ENCODE results near the gene PLD3.
A peak's percentile ranks its signal among the peaks of the same experiment; 100 is the strongest.

Gene PLD3

GRCh38 chr19:40420451-40420765 is 71.9 kb downstream of the PLD3 start:
- H3K4me1 Mint-ChIP-seq, result peaks cover 30% of the 10 kb centered on the region

GRCh38 chr19:40420766-40421765 is 72.6 kb downstream of the PLD3 start:
- peaks cover 6% of the 10 kb centered on the region for H3K36me3 Mint-ChIP-seq
- H3K27me3 Mint-ChIP-seq, result no peaks in the 10 kb centered on the region
- H3K27ac Mint-ChIP-seq, result peak overlapping the region; percentile 86
- H3K4me3 Mint-ChIP-seq, result peak overlapping the region; percentile 98
- H3K9me3 Mint-ChIP-seq, result no peaks in the 10 kb centered on the region
- H3K4me1 Mint-ChIP-seq, result peaks cover 33% of the 10 kb centered on the region

More at GRCh38 chr19:40420451-40420765, 71.9 kb downstream of the PLD3 start:
- H3K36me3 Mint-ChIP-seq, result peaks cover 6% of the 10 kb centered on the region
- peak overlapping the region; percentile 65 for H3K27ac Mint-ChIP-seq
- peak overlapping the region; percentile 98 for H3K4me3 Mint-ChIP-seq
- H3K9me3 Mint-ChIP-seq, result no peaks in the 10 kb centered on the region
- no peaks in the 10 kb centered on the region for H3K27me3 Mint-ChIP-seq

GRCh38 chr19:40421993-40422747 is 73.7 kb downstream of the PLD3 start:
- peaks cover 6% of the 10 kb centered on the region for H3K36me3 Mint-ChIP-seq
- H3K27me3 Mint-ChIP-seq, result no peaks in the 10 kb centered on the region
- H3K4me1 Mint-ChIP-seq, result peaks cover 32% of the 10 kb centered on the region
- H3K9me3 Mint-ChIP-seq, result no peaks in the 10 kb centered on the region
- H3K27ac Mint-ChIP-seq, result peak overlapping the region; percentile 56
- H3K4me3 Mint-ChIP-seq, result peak overlapping the region; percentile 98

GRCh38 chr19:40422748-40423566 is 74.5 kb downstream of the PLD3 start:
- no peaks in the 10 kb centered on the region for H3K27me3 Mint-ChIP-seq
- peak overlapping the region; percentile 56 for H3K27ac Mint-ChIP-seq
- no peaks in the 10 kb centered on the region for H3K9me3 Mint-ChIP-seq
- H3K4me3 Mint-ChIP-seq, result peak overlapping the region; percentile 98
- peaks cover 6% of the 10 kb centered on the region for H3K36me3 Mint-ChIP-seq
- H3K4me1 Mint-ChIP-seq, result peaks cover 29% of the 10 kb centered on the region

GRCh38 chr19:40423938-40424337 is 75.4 kb downstream of the PLD3 start:
- peak overlapping the region; percentile 98 for H3K4me3 Mint-ChIP-seq
- H3K4me1 Mint-ChIP-seq, result peaks cover 28% of the 10 kb centered on the region
- no peaks in the 10 kb centered on the region for H3K9me3 Mint-ChIP-seq
- peaks cover 6% of the 10 kb centered on the region for H3K36me3 Mint-ChIP-seq
- H3K27ac Mint-ChIP-seq, result peak overlapping the region; percentile 82
- H3K27me3 Mint-ChIP-seq, result no peaks in the 10 kb centered on the region

GRCh38 chr19:40424637-40425449 is 76.3 kb downstream of the PLD3 start:
- Mint-ChIP-seq H3K4me1 (peaks cover 26% of the 10 kb centered on the region), H3K36me3 (peaks cover 6% of the 10 kb centered on the region), H3K4me3 (peak overlapping the region; percentile 98), H3K9me3 (no peaks in the 10 kb centered on the region), H3K27ac (peak overlapping the region; percentile 98), H3K27me3 (no peaks in the 10 kb centered on the region)

- peaks cover 6% of the 10 kb centered on the region for H3K36me3 Mint-ChIP-seq
Observed at GRCh38 chr19:40425450-40426287, 77.2 kb downstream of the PLD3 start, which contains the start of gene SERTAD1. Gene SERTAD1 (minus strand): TSS chr19:40425992. CDS start chr19:40423546, 2,446 bp downstream.

More at GRCh38 chr19:40425450-40426287, 77.2 kb downstream of the PLD3 start, which contains the start of gene SERTAD1:
- Mint-ChIP-seq H3K4me3 (peak within 1 kb of the TSS; percentile 98), H3K9me3 (no peaks in the 10 kb centered on the region), H3K27ac (peak within 1 kb of the TSS; percentile 99), H3K27me3 (no peaks in the 10 kb centered on the region), H3K4me1 (peaks cover 26% of the 10 kb centered on the region)
